HG02938 (cell line): ENCODE data around the gene TRIM65.

Experiments
- ATAC-seq: cut with Tn5 transposase; IDR thresholded peaks from one replicate; pipeline ENCODE4 v1.9.1; 2021; ENCODE audit warnings: mild to moderate bottlenecking, moderate library complexity; ENCODE audit not compliant: unreplicated experiment

TRIM65 gene, protein sequence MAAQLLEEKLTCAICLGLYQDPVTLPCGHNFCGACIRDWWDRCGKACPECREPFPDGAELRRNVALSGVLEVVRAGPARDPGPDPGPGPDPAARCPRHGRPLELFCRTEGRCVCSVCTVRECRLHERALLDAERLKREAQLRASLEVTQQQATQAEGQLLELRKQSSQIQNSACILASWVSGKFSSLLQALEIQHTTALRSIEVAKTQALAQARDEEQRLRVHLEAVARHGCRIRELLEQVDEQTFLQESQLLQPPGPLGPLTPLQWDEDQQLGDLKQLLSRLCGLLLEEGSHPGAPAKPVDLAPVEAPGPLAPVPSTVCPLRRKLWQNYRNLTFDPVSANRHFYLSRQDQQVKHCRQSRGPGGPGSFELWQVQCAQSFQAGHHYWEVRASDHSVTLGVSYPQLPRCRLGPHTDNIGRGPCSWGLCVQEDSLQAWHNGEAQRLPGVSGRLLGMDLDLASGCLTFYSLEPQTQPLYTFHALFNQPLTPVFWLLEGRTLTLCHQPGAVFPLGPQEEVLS

GRCh38 chr17:75896415-75897159, at the start of gene TRIM65:
TRIM65 (minus strand) TSS chr17:75896951; CDS start chr17:75896937, 14 bp downstream.
- peak; percentile 54 for ATAC-seq

DNA sequence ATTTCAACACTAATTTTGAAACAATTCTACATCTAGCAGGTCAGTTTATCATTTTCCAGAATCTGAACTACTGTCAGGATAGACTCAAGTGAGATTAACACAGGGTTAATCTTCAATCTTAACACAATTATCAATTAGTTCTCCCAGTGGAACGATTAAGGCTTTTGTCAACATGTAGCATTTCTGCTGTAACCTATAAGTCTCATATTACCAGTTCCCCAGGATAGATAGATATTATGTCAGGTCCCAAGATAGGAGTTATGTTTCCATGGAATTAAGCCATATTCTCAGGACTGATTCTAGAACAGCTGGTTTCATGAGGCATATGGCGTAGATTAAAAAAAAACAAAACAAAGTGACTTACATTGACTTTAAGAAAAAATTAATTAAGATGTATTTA, 48.5 kb upstream of the TRIM65 start:
- ATAC-seq, result no peak

GRCh38 chr17:75943491-75943890, 46.7 kb upstream of the TRIM65 start:
- no peak for ATAC-seq

DNA sequence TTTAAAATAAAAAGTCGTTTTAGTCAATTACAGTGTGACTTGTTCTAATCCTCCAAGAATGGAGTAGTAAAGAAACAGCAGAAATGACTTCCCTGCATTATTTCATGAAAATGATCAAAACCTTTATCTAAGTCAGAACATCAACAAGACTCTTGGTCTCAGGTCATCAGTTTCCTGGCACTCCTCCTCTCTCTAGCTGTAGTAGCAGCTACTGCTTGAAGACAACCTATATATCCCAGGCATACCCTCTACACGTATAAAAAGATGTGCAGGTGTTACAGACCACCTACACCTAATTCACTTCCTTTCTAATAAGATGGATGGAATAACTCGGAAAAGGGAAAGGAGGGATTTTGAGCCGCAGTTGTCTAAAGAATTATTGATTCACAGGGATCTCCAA, 45.7 kb upstream of the TRIM65 start:
- no peak for ATAC-seq

DNA sequence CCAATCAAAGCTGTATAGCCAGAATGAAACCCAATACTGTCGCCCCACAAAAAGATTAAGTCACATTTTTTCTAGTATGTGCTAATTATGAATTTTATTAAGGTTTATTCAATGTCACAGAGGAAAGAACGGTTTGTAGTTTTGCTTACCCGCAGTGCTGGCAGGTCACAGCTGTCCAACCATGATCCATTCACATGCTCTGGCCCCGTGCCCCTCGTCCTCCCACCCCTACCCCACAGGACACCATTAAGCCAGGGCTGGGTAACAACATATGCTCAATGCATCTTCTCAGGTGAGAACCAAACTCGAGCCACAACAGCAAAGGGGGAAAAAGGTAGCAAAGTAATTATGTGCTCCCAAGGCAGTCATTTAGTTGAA, 44.7 kb upstream of the TRIM65 start:
- no peak for ATAC-seq

- peak; percentile 93 for ATAC-seq
Measured at GRCh38 chr17:75940727-75941441, 44.1 kb upstream of the TRIM65 start, which contains the start of gene FBF1. FBF1 (minus strand) TSS chr17:75941042; CDS start chr17:75938149, 2,893 bp downstream.

DNA sequence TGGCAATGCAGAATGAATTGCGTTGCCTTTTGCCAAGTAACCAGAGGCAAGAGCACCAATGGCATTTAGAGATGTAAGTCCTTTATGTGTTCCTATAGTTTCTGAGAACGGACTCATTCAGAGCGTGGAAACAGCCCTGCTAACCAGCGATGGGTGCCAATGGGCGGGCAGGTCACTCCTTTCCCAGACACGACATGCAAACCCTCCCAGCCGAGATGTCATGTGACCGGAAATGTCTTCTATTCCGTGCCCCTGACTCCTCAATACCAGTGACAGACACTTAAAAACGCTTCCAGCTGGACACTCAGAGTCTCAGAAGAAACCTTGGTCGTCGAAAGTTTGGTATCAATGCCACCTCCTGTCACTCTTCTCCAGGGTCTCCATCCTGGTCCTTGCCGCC, 40.9 kb upstream of the TRIM65 start:
- ATAC-seq, result no peak

- ATAC-seq, result no peak
Measured at GRCh38 chr17:75933808-75934207, 37.1 kb upstream of the TRIM65 start.

DNA sequence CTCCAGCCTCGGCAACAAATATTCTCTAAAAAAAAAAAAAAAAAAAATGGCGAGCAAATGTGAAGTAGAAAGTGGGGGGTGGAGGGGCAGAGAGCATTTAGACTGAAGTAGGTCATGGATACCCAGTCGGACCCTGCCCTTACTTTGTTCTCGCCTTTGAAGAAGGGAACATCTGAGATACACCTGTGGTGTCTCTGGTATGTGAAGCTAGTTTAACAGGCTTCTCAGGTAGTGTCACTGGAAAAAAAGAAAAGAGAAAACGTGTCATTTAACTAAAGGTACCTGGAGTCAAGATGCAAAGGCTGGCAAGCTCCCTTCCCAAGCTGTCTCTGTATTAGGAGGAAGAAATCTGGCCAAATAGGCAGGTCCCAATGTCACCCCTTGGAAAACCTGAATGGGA, 36.1 kb upstream of the TRIM65 start:
- no peak for ATAC-seq

DNA sequence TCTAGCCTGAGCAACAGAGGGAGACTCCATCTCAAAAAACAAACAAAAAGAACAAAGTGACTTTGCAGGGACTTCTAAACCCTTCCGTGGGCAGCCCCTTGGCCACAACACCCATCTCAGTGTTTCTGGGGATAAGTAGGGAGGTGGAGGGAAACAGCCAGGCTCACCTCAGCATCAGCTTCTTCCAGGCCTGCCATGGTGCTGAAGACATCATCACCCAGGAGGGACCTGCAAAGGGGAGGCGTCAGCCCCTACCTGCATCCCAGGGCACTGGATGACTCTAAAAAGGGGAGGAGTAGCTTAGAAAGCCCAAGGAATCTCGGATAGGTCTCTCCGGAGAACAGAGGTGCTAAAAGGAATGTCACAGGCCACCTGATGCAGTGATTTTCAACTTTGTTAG, 34.3 kb upstream of the TRIM65 start:
- no peak for ATAC-seq

- ATAC-seq, result no peak
Measured at GRCh38 chr17:75927286-75927922, 30.7 kb upstream of the TRIM65 start.

- no peak for ATAC-seq
Measured at GRCh38 chr17:75926456-75926855, 29.7 kb upstream of the TRIM65 start.

DNA sequence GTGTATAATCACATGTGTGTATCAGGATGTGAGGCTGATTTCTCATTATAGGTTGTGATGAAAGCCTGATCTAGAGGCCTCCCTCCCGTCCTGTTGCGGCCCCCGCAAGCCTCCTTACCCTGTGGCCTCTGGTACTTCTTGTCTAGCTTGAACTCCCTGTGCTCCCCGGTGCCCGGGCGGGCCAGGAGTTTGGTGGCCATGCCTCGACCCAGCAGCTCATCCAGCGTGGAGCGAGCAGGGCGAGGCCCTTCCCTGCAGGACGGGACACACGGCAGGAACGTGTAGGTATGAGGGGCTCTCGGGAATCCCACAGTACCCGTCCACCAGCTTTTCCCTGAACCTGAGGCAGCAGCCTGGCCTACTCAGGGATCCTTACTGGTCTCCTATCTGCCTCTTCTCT, 29.2 kb upstream of the TRIM65 start:
- no peak for ATAC-seq

GRCh38 chr17:75925103-75925502, 28.4 kb upstream of the TRIM65 start:
- ATAC-seq, result no peak

DNA sequence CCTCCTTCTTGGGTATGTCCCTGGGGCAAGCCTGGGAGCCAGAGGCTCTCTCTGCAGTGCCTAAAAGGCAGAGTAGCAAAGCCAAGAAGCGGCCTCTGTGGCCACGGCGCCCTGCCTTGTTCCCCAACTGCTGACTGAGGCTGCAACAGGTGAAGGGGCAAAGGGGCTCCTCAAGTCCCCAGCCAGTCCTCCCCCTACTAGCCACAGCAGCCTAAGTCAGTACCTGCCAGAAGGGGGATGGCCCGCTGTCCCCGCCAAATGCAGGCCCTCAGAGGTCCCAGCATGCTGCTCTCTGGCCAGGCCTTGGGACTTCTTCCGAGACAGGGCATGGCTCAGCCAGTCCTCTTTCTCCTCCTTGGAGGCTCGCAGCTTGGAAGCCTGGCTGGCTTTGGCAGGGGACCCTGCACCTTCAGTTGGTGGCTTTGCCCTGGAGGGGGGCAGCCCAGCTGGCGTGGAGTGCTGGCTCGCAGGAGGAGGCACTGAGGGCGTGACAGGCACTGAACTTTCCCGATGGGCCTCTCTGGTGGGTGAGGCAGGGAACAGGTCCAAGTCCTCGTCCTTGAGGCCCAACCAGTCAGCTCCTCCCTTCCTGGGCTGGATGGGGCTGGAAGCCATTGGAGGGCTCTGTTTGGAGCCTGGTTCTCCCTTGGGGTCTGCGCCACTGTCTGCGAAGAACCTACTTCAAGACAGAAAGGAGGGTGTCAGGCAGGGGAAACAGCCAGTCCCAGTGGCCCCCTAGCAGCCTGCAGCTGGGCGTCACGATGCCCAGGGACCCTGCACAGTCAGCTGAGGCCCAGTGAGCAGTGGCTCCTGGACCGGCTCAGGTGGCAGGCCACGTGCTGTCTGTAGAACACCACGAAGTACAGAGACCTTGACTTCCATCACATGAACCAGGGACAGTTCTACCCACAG, 26.5 kb upstream of the TRIM65 start:
- ATAC-seq, result no peak

DNA sequence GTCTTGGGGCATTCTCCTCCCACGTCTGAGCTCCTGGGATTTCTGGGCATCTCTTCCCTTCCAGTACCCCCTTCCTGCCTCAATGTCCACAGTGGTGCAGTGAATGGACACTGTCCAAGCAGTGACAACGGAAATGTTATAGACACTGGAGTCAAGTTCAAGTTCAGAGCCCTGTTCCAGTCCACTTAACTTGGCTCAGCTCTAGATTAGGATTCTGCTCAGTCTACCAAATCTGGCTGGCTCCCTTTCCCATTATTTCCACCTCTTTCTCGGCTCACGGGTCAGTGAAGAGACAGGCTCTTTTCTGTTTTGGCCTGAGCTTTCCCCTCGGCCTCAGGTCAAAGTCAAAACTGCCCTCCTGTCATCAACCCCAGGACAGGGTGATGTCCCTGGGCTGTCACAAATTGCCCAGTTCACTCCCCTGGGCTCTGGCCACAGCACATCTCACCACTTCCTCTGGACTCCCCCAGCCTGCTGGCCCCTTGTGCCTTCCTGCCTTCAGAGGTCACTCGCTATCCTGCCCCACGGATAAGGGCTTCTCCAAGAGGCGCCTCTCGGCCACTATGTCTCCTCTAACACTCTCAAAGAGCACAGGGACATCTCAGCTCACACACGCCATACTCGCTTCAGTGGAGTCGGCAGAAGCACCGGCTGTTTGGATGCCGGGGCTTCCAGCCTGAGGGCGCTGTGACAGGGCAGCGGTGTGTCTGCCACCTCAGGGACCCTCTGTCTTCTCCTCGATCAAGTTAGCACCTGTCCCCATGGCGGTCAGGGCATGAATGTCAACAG, 25.6 kb upstream of the TRIM65 start:
- ATAC-seq, result no peak

DNA sequence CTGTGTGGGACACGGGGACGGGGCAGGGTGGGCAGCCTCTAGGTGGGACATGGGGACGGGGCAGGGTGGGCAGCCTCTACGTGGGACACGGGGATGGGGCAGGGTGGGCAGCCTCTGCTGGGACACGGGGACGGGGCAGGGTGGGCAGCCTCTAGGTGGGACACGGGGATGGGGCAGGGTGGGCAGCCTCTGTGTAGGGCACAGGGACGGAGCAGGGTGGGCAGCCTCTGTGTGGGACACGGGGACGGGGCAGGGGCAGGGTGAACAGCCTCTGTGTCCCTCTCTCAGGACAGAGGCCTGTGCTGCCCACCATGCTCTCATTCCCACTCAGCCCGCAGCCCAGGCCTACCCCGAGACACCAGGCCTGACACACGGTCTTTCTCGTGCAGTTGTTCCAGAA, 24.8 kb upstream of the TRIM65 start:
- no peak for ATAC-seq

DNA sequence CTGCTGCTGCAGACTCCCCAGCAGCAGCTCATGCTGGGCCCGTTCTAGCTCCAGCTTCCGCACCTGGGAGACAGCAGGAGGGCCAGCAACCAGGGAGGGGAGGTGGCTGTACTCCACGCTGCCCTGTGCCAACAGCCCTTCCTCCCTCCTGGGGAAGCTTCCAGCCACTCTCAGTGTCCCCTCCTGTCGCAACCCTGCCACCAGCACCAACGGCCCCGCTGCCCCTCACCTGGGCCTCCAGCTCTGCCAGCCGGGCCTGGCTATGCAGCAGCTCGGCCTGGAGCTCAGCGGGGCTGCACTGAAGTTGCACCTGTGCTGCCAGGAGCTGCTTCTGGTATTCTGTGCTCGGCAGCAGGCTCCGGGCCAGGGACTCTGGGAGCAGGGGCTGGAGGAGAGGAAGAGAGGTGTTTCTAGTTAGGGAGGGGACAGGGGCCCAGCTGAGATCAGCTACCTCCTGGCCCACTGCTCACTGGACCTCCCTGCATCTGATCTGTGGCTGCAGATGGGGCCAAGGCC, 23.4 kb upstream of the TRIM65 start:
- no peak for ATAC-seq

- no peak for ATAC-seq
Measured at GRCh38 chr17:75919611-75920010, 22.9 kb upstream of the TRIM65 start.
